HG03558 (cell line): Measurements from ENCODE around the gene BCR.

Source experiments
- ATAC-seq: cut with Tn5 transposase; IDR thresholded peaks from one replicate; pipeline ENCODE4 v1.9.1; 2021; ENCODE audit warnings: moderate number of reproducible peaks; ENCODE audit not compliant: unreplicated experiment; ENCODE audit errors: extremely low read depth

The BCR gene

DNA sequence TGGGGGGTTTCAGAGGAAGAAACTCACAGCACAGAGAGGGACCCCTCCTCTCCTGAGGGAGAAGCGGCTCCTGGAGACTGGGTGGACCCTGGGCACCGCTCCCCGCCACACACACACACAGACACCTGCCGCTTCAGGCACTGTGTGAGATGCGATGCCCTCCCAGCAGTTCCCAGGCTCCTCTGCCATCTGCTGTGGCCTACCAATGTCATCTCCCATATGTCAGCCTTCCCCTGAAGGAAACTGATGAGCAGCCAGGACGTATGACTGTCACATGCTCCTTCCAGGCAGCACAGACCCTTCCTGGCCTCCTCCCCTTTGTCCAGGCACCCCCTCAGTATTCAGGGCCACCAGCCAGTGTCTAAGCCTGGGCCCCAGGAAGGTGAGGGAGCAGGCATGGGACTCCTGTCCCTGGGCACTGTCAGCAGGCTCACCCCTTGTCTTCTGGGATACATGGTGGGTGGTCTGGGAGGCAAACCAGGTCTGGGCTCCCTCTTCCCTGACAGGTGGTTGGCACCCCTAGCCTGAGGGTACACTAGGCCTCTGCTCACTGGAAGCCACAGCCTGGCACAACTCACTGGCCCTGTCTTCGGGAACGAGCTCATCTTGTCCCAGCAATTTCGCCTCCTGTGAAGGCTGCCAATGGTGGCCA lies 11.8 kb upstream of the BCR start:
- ATAC-seq = no peak

GRCh38 chr22:23169043-23169406 lies 11.3 kb upstream of the BCR start:
- no peak for ATAC-seq

- no peak for ATAC-seq
Measured at GRCh38 chr22:23175817-23176644, 4.3 kb upstream of the BCR start.

DNA sequence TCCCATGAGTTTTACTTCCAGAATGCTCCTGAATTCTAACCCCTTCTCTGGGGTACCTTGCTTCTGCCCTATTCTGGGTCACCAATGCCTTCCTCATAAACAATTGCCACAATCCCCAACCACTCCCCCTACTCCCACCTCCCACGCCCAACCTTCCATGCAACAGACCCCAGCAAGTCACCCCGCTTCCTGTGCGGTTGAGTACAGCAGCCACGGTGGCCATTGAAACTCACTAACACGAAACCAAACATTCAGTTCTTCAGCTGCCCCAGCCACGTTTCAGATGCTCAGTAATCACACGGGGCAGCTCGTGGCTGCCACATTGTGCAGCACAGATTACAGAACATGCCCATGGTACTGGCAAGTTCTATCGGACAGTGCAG lies 3.7 kb upstream of the BCR start:
- ATAC-seq = no peak

GRCh38 chr22:23177197-23177596 lies 3.1 kb upstream of the BCR start:
- no peak for ATAC-seq

DNA sequence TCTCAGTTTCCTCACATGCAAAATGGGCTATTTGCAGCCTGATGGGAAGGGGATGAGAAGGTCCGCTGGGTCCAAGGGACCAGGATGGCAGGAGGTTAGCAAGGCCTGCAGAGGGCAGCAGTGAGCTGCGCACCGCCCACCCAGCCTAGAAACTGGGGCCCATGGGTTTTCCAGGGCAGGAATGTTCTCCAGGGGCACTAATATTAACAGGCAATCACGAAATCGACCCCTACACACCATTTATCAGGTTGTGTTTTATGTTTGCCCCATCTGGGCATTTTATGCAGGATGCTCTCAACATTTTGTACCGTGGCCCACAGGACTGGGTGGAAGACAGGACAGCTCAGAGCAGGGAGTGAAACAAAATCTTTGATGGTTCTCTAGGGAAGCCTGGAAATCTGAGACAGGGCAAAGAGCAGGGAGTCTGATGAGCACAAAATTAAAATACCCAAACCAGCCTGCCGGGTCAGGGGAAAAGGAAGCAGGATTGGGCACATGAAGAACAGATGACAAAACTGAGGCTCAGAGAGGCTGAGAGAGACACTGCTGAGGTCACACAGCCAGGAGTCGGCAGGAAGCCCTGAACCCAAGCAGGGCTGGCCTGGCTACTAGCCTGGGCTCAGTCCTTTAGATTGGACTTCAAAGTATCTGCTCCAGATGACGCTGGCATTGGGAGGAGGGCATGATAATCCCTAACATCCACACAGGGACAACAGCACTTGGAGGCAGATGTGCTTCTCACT lies 1.6 kb upstream of the BCR start:
- no peak for ATAC-seq

- no peak for ATAC-seq
Measured at GRCh38 chr22:23179381-23180299, 669 bp upstream of the BCR start.

- no peak for ATAC-seq
Measured at GRCh38 chr22:23180893-23181720, 798 bp downstream of the BCR start.

DNA sequence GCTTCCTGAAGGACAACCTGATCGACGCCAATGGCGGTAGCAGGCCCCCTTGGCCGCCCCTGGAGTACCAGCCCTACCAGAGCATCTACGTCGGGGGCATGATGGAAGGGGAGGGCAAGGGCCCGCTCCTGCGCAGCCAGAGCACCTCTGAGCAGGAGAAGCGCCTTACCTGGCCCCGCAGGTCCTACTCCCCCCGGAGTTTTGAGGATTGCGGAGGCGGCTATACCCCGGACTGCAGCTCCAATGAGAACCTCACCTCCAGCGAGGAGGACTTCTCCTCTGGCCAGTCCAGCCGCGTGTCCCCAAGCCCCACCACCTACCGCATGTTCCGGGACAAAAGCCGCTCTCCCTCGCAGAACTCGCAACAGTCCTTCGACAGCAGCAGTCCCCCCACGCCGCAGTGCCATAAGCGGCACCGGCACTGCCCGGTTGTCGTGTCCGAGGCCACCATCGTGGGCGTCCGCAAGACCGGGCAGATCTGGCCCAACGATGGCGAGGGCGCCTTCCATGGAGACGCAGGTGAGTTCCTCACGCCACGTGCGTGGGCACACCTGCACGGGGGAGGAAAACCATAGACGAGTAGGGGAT lies 1.5 kb downstream of the BCR start:
- no peak for ATAC-seq

GRCh38 chr22:23182309-23183060 lies 2.2 kb downstream of the BCR start:
- no peak for ATAC-seq

- ATAC-seq = no peak
Measured at GRCh38 chr22:23183061-23183698, 2.9 kb downstream of the BCR start.

GRCh38 chr22:23184100-23184763 lies 3.9 kb downstream of the BCR start:
- no peak for ATAC-seq

DNA sequence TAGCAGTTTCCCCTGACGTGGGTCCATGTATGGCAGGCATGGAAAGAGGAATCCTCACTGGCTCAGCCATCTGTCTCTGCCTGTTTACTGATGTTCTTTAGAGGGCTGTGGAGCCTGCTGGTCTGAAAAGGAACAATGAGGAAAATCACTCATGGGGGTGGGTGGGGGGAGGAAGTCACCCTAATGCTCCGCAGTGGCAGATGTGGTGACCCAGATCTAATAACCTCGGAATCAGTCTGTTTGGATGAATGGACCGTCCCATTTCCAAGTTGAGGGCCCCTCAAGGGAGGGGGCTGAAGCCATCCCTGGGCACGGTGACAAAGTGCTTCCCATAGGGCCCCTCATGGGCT lies 4.4 kb downstream of the BCR start:
- ATAC-seq = no peak

- ATAC-seq = no peak
Measured at GRCh38 chr22:23187211-23187610, 6.9 kb downstream of the BCR start.

DNA sequence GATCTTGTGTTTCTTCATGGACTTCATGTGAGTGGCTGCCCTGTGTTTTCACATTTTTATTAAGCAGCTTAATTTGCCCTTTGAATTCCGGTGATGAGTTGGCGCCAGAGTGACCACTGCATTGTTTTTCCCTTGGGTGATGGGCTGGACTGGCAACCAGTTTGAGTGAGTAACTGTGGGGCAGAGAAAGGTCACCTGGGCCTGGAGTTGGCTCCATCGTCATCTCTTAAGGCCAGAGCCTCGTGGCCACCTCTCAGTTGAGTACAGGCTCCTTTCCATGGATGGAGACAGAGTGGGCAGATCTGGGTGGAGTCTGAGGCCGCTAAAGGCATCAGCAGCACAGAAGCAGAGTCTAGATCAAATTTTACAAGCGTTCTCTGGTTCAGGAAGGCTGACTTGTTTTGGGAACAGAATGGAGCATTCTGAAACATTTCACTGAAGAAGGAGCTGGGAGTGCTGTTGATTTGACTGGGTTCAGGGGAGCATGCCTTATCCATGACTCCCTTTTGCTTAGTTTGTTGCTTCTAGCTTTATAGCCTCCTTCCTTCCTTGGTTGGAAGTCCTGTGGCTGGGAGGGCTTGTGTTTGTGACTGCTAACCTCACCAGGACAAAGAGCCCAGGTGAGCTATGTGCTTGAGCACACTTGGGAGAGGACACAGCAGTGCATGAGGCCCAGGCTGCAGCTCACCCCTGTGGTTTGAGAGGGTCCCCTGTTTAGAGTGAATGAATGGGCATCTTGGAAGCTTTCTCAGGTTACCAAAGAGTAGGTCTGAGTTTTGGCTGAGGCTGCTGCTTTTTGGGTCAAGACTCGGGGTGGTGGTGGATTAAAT lies 7.8 kb downstream of the BCR start:
- ATAC-seq = no peak

DNA sequence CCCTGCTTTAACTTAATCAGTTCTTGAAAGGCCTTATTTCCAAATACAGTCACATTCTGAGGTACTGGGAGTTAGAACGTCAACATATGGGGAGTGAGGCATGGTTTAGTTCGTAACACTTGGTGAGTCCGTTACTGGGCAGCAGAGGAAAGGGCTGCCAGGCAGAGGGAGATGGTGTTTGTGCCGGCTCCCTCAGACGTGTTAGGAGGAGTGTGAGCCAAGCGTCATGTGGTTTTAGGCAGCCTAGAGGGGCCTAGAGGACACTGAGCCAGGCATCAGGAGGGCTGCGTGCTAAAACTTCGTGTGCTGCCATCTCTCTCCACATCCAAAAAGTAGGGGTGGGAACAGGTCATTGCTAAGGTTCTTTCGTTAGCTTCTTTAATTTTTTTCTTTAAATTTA lies 10.2 kb downstream of the BCR start:
- ATAC-seq = no peak

DNA sequence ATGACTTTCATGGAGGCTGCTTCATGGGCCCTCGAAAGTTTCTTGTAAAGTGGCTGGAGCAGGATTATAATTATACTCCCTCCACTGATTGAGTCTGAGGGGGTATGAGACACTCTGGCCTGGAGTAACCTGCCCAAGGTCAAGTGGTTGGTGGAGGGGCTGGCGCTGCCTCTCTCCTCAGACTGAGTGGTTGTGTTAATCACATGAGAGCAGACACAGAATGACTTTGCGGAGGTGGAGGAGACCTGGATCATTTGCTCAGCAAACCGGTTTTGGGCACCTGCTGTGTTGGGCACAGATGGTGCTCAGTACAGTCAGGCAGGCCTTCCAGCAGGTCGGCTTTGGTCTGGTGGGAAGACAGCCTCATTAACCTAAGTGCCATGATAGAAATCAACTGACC lies 11.8 kb downstream of the BCR start:
- ATAC-seq = no peak
